Caco-2 (cell line): ENCODE measurements around the gene NADK2. TPM values are rescaled to one million over a fixed set of nuclear protein-coding genes. Genes with fewer than 3 reads are reported as not detected.

Experiments used
- BruUV-seq: library from RNA; stranded (reverse); fragments of 400-500 nt; replicated peaks from 2 replicates; lab custom pipeline; 2021; lab: Mats Ljungman, UMichigan
- CTCF ChIA-PET: fragments of 300-600 bp; sonication (Branson Sonifier 250); formaldehyde crosslinking; loops from one replicate; lab custom pipeline; 2022; ENCODE audit warnings: antibody characterized with exemption; lab: Charles Lee
- POLR2A ChIA-PET: fragments of 300-600 bp; sonication (Branson Sonifier 250); formaldehyde crosslinking; loops from one replicate; lab custom pipeline; 2022; ENCODE audit warnings: antibody characterized with exemption; lab: Charles Lee
- DNase-seq, 2 experiments: peaks; one replicate each; pipeline versions ENCODE4 v3.0.0 to v3.0.0-alpha.2; 2020 to 2022
- H3K27me3 ChIP-seq: replicated peaks from 2 replicates; pipeline ENCODE4 v1.6.0; 2011; ENCODE audit warnings: low read length; ENCODE audit not compliant: control insufficient read depth, insufficient read depth
- H3K36me3 ChIP-seq: 2 replicates; pipeline ENCODE4 v1.5.1; 2011; ENCODE audit warnings: low read length; ENCODE audit not compliant: control insufficient read depth, insufficient read depth
- H3K4me1 ChIP-seq: fragments of 250-450 bp; sonication (Bioruptor Pico); 2 replicates; pipeline ENCODE4 v1.5.1; 2020; ENCODE audit warnings: mild to moderate bottlenecking
- H3K4me3 ChIP-seq: 2 replicates; pipeline ENCODE4 v1.5.1; 2011; ENCODE audit warnings: low read depth, mild to moderate bottlenecking, control low read depth, low read length
- H3K9me3 ChIP-seq: fragments of 250-450 bp; sonication (Bioruptor Pico); 2 replicates; pipeline ENCODE4 v1.5.1; 2020; ENCODE audit warnings: mild to moderate bottlenecking, moderate library complexity
- H3K27ac Mint-ChIP-seq: one replicate; pipeline ENCODE4 v1.8.0; 2022; ENCODE audit warnings: mixed read lengths; ENCODE audit not compliant: unreplicated experiment
- H3K27me3 Mint-ChIP-seq: one replicate; pipeline ENCODE4 v1.8.0; 2022; ENCODE audit warnings: mixed read lengths; ENCODE audit not compliant: insufficient read depth, unreplicated experiment
- H3K36me3 Mint-ChIP-seq: one replicate; pipeline ENCODE4 v1.8.0; 2022; ENCODE audit warnings: mild to moderate bottlenecking, mixed read lengths; ENCODE audit not compliant: insufficient read depth, unreplicated experiment
- H3K4me1 Mint-ChIP-seq: one replicate; pipeline ENCODE4 v1.8.0; 2022; ENCODE audit warnings: low read depth, mixed read lengths; ENCODE audit not compliant: unreplicated experiment
- H3K4me3 Mint-ChIP-seq: one replicate; pipeline ENCODE4 v1.8.0; 2022; ENCODE audit warnings: mild to moderate bottlenecking, moderate library complexity, mixed read lengths; ENCODE audit not compliant: unreplicated experiment
- H3K9me3 Mint-ChIP-seq: one replicate; pipeline ENCODE4 v1.8.0; 2022; ENCODE audit warnings: mixed read lengths; ENCODE audit not compliant: unreplicated experiment
- intact Hi-C: fragments of 100-400 bp; cut with micrococcal nuclease; formaldehyde crosslinking; loops from one replicate; pipeline ENCODE4 v1.10.0; 2022; ENCODE audit not compliant: unreplicated experiment
- total RNA-seq: library from RNA; stranded (reverse); gene quantifications from 2 replicates; pipeline ENCODE4 v1.2.3, GENCODE V29; 2022
- TF ChIP-seq, protein P1 (sequence below), 2 experiments: fragments of 200-600 bp in 1 of 2; IDR thresholded peaks; 1 replicate in 1 of 2; 2 replicates in 1 of 2; pipeline versions ENCODE4 v1.5.1 to v1.8.0; 2011 to 2022; ENCODE audit warnings: antibody characterized with exemption in 1 of 2, control low read depth in 1 of 2, inconsistent platforms in 1 of 2, low read depth in 1 of 2, low read length in 1 of 2, mild to moderate bottlenecking in 1 of 2, moderate library complexity in 1 of 2; ENCODE audit not compliant: insufficient read depth in 1 of 2, severe bottlenecking in 1 of 2, unreplicated experiment in 1 of 2

The NADK2 gene
- total RNA-seq, 1 experiment from 2014 or later = 79.4 TPM

GRCh38 chr5:36160617-36161016 lies 81.1 kb downstream of the NADK2 start:
- no peaks in the 10 kb centered on the region for H3K9me3 ChIP-seq
- ChIA-PET POLR2A (interaction anchor here (1.2 kb wide), 1 partner anchor 10 kb away, joined by 4 read pairs; no protein-coding TSS in a partner anchor), CTCF (interaction anchor here (1.6 to 1.8 kb wide), 2 partner anchors 18 to 82 kb away, joined by 8 to 9 read pairs; no protein-coding TSS in a partner anchor)
- H3K4me3 ChIP-seq = no peak overlapping the region
- H3K27ac Mint-ChIP-seq = peak overlapping the region; percentile 53
- no peaks in the 10 kb centered on the region for H3K27me3 Mint-ChIP-seq
- BruUV-seq = no TSS peak
- no peaks in the 10 kb centered on the region for H3K27me3 ChIP-seq
- H3K36me3 ChIP-seq = peaks cover 6% of the 10 kb centered on the region
- no peaks in the 10 kb centered on the region for H3K9me3 Mint-ChIP-seq
- peaks cover 84% of the 10 kb centered on the region for H3K4me1 ChIP-seq
- H3K4me3 Mint-ChIP-seq = peak overlapping the region; percentile 11
- peaks cover 75% of the 10 kb centered on the region for H3K4me1 Mint-ChIP-seq
- TF ChIP-seq, protein P1, sequence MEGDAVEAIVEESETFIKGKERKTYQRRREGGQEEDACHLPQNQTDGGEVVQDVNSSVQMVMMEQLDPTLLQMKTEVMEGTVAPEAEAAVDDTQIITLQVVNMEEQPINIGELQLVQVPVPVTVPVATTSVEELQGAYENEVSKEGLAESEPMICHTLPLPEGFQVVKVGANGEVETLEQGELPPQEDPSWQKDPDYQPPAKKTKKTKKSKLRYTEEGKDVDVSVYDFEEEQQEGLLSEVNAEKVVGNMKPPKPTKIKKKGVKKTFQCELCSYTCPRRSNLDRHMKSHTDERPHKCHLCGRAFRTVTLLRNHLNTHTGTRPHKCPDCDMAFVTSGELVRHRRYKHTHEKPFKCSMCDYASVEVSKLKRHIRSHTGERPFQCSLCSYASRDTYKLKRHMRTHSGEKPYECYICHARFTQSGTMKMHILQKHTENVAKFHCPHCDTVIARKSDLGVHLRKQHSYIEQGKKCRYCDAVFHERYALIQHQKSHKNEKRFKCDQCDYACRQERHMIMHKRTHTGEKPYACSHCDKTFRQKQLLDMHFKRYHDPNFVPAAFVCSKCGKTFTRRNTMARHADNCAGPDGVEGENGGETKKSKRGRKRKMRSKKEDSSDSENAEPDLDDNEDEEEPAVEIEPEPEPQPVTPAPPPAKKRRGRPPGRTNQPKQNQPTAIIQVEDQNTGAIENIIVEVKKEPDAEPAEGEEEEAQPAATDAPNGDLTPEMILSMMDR (IDR thresholded peaks at IDR 0.05; ENCODE audit: insufficient read depth in 1 of 2, low read depth in 1 of 2, low read length in 1 of 2, severe bottlenecking in 1 of 2, unreplicated experiment in 1 of 2) = no peak
- DNase-seq = no peak
- intact Hi-C loops = no loop called here
- peaks cover 98% of the 10 kb centered on the region for H3K36me3 Mint-ChIP-seq

DNA sequence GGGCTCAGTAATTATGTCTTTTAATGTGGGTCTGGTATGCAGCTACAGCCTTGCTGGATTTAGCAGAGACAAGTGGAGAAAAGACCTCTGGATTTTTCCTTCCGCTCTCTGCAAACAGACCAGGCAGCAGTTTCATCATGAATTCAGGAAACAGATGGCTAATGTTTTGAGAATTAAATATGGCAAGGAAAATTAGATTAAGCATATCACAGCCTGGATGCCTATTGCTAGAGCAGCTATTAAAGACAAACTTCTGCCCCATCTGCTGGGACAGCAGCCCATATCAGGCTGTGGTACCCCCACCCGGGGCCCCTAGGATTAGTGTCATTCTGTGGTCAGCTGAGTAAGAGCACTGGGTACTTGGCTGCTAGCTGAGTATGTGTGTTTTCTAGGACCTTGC lies 83.6 kb downstream of the NADK2 start:
- no peak for DNase-seq
- intact Hi-C loops = no loop called here
- H3K36me3 Mint-ChIP-seq = peaks cover 100% of the 10 kb centered on the region
- ChIA-PET CTCF (no interaction called here), POLR2A (no interaction called here)
- H3K4me3 Mint-ChIP-seq = peak overlapping the region; percentile 7
- no peaks in the 10 kb centered on the region for H3K27me3 ChIP-seq
- peaks cover 7% of the 10 kb centered on the region for H3K36me3 ChIP-seq
- H3K27me3 Mint-ChIP-seq = no peaks in the 10 kb centered on the region
- H3K4me1 ChIP-seq = peaks cover 92% of the 10 kb centered on the region
- H3K27ac Mint-ChIP-seq = peak overlapping the region; percentile 38
- H3K4me1 Mint-ChIP-seq = peaks cover 73% of the 10 kb centered on the region
- H3K9me3 ChIP-seq = peaks cover 5% of the 10 kb centered on the region; the same call in 1 of the 2 replicates
- TF ChIP-seq, protein P1 (IDR thresholded peaks at IDR 0.05; ENCODE audit: insufficient read depth in 1 of 2, low read depth in 1 of 2, low read length in 1 of 2, severe bottlenecking in 1 of 2, unreplicated experiment in 1 of 2) = no peak
- no TSS peak for BruUV-seq
- H3K9me3 Mint-ChIP-seq = peaks cover 9% of the 10 kb centered on the region
- H3K4me3 ChIP-seq = no peak overlapping the region

GRCh38 chr5:36156619-36157018 lies 85.1 kb downstream of the NADK2 start:
- no TSS peak for BruUV-seq
- intact Hi-C loops = loop anchor here (1.0 to 2.0 kb wide), 3 partner anchors 24 to 240 kb away; no protein-coding TSS in a partner anchor
- DNase-seq = peak in 1 of 2 experiments; percentile 58
- Mint-ChIP-seq H3K27ac (peak overlapping the region; percentile 74), H3K4me1 (peaks cover 58% of the 10 kb centered on the region), H3K4me3 (peak overlapping the region; percentile 43), H3K27me3 (no peaks in the 10 kb centered on the region), H3K36me3 (peaks cover 97% of the 10 kb centered on the region), H3K9me3 (peaks cover 9% of the 10 kb centered on the region)
- ChIA-PET CTCF (interaction anchor here (1.5 kb wide), 1 partner anchor 77 kb away, joined by 11 read pairs; no protein-coding TSS in a partner anchor), POLR2A (no interaction called here)
- H3K27me3 ChIP-seq = no peaks in the 10 kb centered on the region
- peaks cover 7% of the 10 kb centered on the region for H3K36me3 ChIP-seq
- TF ChIP-seq, protein P1 (IDR thresholded peaks at IDR 0.05; ENCODE audit: insufficient read depth in 1 of 2, low read depth in 1 of 2, low read length in 1 of 2, severe bottlenecking in 1 of 2, unreplicated experiment in 1 of 2) = no peak
- H3K4me3 ChIP-seq = no peak overlapping the region
- peaks cover 83% of the 10 kb centered on the region for H3K4me1 ChIP-seq
- H3K9me3 ChIP-seq = peaks cover 5% of the 10 kb centered on the region; the same call in 1 of the 2 replicates
